GM11168 (cell line): ENCODE measurements around the gene ZNF792.
"Not testable (repeated sequence)": the region's sequence is repeated elsewhere in the genome, so short reads cannot be mapped to it uniquely, and the experiment has no call there.

Experiments used
- in situ Hi-C: fragments of 300-500 bp; cut with MboI; formaldehyde crosslinking; loops from one replicate; pipeline ENCODE4 v1.12.0; 2022; ENCODE audit warnings: low sequenced_read_pairs; ENCODE audit not compliant: unreplicated experiment

The ZNF792 gene

DNA sequence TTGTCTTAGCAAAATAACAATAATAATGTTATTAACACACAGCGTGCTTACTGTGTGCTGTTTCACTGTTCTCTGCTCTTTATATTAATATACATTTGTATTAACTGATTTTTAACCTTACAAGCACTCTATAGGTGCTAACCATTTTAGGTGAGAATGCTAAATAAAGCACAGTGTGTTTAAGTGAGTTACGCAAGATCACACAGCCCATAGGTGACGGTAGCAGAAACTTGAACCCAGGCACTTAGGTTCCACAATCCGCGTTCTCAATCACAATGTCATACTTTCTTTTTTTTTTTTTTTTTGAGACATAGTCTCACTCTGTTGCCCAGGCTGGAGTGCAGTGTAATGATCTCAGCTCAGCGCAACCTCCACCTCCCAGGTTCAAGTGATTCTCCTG lies 31.5 kb downstream of the ZNF792 start:
- in situ Hi-C loops: no loop called here

GRCh38 chr19:34926685-34927375 lies 37.2 kb downstream of the ZNF792 start, which contains the start of gene ZNF30:
ZNF30 (plus strand) TSS chr19:34926903; CDS start chr19:34929948, 3,045 bp downstream.
- in situ Hi-C loops: no loop called here

GRCh38 chr19:34926361-34926684 lies 37.7 kb downstream of the ZNF792 start:
- in situ Hi-C loops: no loop called here

GRCh38 chr19:34925278-34925855 lies 38.7 kb downstream of the ZNF792 start:
- in situ Hi-C loops: no loop called here

- in situ Hi-C loops: not testable (repeated sequence)
Measured at GRCh38 chr19:34920090-34920786, 43.8 kb downstream of the ZNF792 start.

DNA sequence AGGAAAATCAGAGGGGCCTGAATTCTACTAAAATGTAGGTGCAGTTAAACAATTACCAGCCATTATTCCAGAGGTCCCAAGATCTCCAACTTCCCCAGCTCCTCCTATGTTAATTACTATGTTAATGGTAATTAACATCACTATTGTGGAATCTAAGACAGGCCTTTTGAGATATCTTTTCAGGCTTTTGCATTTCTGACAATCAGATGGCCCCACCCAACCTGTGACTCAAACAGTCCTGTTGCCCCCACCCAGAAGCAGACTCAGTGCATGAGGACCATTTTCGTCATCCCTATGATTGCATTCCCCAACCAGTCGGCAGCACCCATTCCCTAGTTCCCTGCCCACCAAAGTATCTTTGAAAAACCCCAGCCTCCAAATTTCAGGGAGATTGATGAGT lies 45.8 kb downstream of the ZNF792 start:
- in situ Hi-C loops: no loop called here

GRCh38 chr19:34917144-34917543 lies 46.9 kb downstream of the ZNF792 start:
- in situ Hi-C loops: not testable (repeated sequence)

DNA sequence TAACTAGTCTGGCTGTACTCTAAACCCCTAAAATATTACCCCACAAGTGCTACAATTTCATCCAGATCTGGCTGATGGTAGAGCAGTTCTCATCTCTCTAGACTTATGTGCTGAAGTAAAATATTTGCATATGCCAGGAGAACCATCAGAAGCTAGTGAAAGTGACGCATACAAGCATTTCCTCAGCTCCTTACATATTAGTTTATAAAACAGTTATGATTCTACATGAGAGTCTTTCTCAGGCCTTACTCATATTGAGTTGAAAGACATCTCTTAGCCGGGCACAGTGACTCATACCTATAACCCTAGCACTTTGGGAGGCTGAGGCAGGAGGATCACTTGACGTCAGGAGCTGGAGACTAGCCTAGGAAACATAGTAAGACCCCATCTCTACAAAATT lies 53.3 kb downstream of the ZNF792 start:
- in situ Hi-C loops: no loop called here
